HG02623 (cell line): Measurements from ENCODE around the gene KIAA0232.

Experiments used
- ATAC-seq: cut with Tn5 transposase; IDR thresholded peaks from one replicate; pipeline ENCODE4 v1.9.1; 2021; ENCODE audit warnings: moderate library complexity; ENCODE audit not compliant: unreplicated experiment

KIAA0232 gene

GRCh38 chr4:6915041-6916005 lies 132.8 kb downstream of the KIAA0232 start:
- no peak for ATAC-seq

- ATAC-seq: no peak
Measured at GRCh38 chr4:6916069-6916586, 133.6 kb downstream of the KIAA0232 start.

GRCh38 chr4:6916587-6917460 lies 134.3 kb downstream of the KIAA0232 start:
- no peak for ATAC-seq

- peak; percentile 63 for ATAC-seq
Measured at GRCh38 chr4:6917461-6918271, 135.1 kb downstream of the KIAA0232 start.

GRCh38 chr4:6918338-6918737 lies 135.8 kb downstream of the KIAA0232 start:
- no peak for ATAC-seq

- ATAC-seq: no peak
Measured at GRCh38 chr4:6920171-6920570, 137.6 kb downstream of the KIAA0232 start.

GRCh38 chr4:6923507-6923906 lies 141.0 kb downstream of the KIAA0232 start:
- ATAC-seq: no peak

- no peak for ATAC-seq
Measured at GRCh38 chr4:6924361-6924779, 141.8 kb downstream of the KIAA0232 start.

- no peak for ATAC-seq
Measured at GRCh38 chr4:6925357-6925836, 142.9 kb downstream of the KIAA0232 start.

- ATAC-seq: no peak
Measured at GRCh38 chr4:6926081-6926480, 143.6 kb downstream of the KIAA0232 start.

- no peak for ATAC-seq
Measured at GRCh38 chr4:6926681-6927478, 144.4 kb downstream of the KIAA0232 start.

GRCh38 chr4:6928081-6928480 lies 145.6 kb downstream of the KIAA0232 start:
- no peak for ATAC-seq

GRCh38 chr4:6929339-6929811 lies 146.8 kb downstream of the KIAA0232 start:
- ATAC-seq: no peak

GRCh38 chr4:6929812-6930464 lies 147.4 kb downstream of the KIAA0232 start:
- ATAC-seq: no peak

- no peak for ATAC-seq
Measured at GRCh38 chr4:6932475-6932874, 149.9 kb downstream of the KIAA0232 start.

- no peak for ATAC-seq
Measured at GRCh38 chr4:6932918-6933317, 150.4 kb downstream of the KIAA0232 start.
